ENCODE results near the gene AKAP13.
"Not testable (repeated sequence)": the region's sequence is repeated elsewhere in the genome, so short reads cannot be mapped to it uniquely, and the experiment has no call there.

AKAP13 gene

GRCh38 chr15:85484923-85485322, 104.5 kb downstream of the AKAP13 start:
- DNase-seq: not testable (repeated sequence)

- DNase-seq: peak; percentile 45
Measured at GRCh38 chr15:85485956-85486567, 105.7 kb downstream of the AKAP13 start.

DNA sequence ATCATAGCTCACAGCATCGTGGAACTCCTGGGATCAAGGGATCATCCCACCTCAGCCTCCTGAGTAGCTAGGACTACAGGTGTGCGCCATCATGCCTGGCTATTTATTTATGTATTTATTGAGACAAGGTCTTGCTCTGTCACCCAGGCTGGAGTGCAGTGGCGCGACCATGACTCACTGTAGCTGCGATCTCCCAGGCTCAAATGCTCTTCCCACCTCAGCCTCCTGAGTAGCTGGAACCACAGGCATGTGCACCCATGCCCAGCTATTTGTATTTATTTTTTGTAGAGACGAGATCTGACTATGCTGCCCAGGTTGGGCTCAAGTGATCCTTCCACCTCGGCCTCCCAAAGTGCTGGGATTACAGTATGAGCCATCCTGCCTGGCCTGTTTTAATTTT, 107.4 kb downstream of the AKAP13 start:
- DNase-seq: not testable (repeated sequence)

DNA sequence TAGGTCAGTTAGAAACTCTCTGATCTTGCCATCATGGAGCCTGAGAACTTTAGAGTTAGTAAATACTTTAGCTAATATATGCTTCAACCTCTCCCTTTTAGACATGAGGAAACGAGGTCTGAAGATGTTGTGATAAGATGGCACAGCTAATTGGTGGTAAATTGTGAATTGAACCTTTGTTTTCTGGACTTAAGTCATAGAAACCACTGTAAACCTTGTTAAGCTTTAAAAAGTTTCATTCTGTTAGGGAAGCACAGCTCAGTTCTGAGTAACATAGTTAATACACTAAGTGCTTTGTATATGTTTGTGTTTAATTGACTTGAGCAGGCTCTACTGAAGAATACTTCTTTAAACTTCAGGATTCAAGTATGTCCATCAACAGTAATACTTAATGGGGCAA, 108.6 kb downstream of the AKAP13 start:
- no peak for DNase-seq

DNA sequence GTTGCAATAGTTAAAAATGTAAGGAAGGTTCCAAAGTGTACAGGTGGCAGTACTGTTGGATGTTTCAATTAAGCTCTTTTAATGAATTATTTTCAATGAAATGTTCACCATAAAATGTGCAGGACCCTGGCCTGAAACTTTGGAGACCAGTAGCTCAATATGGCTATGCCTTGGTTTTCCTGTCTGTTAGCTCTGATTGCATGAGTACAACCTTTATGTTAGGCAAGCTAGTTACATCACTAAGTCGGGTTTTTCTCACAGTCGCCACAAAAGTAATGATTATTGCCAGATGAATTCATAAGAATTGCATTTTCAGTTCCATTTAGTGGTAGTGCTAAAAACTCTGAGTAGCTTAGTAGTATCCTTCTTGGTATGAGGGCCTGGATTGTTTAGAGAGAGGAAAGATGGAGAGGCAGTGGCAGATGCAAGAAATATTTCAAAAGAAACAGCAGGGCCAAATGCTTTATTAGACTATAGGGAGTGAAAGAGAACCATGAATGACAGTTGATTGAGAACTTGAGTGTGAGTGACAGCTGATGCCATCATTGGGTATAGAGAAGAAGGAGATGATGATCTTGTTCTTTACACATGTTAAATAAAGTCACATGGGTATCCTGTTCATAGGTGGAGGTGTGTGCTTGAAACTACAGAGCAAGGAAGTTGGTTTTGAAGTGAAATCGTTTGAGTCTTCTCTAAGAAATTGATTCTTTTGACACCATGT, 109.5 kb downstream of the AKAP13 start:
- no peak for DNase-seq

- DNase-seq: no peak
Measured at GRCh38 chr15:85490856-85491255, 110.5 kb downstream of the AKAP13 start.

DNA sequence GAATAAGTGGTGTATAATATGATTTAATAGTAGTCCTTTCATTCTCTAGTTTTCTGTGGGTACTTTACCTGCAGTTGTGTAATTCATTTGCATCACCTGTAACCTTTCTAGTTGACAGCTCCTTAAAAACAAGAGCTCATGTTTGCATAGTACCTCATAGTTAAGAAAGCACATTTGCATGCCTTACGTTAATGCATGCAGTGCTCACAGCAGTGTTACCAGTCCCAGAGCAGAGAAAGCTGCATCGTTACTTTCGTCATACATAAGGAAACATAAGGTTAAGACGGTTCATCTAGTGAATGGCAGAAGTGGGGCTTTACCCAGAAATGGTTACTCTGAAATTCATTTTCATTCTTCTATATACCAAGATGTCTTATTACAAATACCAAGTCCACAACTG, 111.3 kb downstream of the AKAP13 start:
- DNase-seq: no peak

GRCh38 chr15:85492406-85492805, 112.0 kb downstream of the AKAP13 start:
- no peak for DNase-seq

DNA sequence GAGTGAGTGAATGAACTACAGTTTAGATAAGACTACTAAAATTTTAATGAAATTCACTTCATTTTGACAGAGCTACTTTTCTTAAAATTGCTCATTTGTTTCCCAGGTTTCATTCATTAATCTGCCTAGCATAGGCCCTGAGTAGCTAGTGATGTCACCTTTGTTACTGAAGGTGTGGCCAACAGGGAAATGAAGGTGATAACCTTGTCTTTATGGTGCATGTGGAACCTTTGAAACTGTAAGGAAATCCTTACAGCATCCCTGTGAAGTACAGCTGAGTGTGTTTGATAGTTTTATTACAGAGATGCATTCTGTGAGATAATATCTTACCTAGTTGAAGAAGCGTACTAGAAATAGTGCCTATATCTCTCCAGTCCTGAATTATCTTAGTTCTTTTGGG, 112.9 kb downstream of the AKAP13 start:
- no peak for DNase-seq

GRCh38 chr15:85494048-85494777, 113.8 kb downstream of the AKAP13 start:
- DNase-seq: no peak

GRCh38 chr15:85495096-85495495, 114.7 kb downstream of the AKAP13 start:
- no peak for DNase-seq

- no peak for DNase-seq
Measured at GRCh38 chr15:85495544-85495943, 115.1 kb downstream of the AKAP13 start.

GRCh38 chr15:85496151-85496550, 115.7 kb downstream of the AKAP13 start:
- no peak for DNase-seq

DNA sequence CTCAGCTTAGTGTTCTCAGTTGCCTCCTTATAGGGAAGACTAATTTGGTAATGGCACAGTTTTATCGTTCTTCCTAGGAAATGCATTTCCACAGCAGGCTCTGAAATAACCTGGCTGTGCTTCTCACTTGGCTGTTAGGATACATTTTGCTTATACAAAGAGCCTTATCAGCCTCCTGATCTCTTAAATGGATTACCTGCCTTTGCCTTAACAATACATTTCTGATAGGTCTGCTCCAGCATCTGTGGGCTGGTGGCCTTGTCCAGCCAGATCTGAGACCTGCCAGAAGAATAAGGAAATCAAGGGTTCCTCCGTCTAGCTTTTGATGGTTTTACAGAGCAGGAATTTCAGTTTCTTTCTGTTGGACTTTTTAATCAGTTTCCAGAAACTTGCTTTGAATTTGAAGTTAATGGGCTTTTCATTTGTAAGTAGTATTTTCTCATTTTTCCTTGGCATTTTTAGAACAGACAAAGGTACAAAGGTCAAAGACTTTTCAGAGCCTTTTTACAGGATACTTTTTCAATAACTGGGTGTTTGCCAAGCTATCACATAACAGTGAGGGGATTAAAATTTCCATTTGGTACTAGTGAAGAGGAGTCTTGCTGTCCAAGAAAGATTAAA, 116.3 kb downstream of the AKAP13 start:
- no peak for DNase-seq

DNA sequence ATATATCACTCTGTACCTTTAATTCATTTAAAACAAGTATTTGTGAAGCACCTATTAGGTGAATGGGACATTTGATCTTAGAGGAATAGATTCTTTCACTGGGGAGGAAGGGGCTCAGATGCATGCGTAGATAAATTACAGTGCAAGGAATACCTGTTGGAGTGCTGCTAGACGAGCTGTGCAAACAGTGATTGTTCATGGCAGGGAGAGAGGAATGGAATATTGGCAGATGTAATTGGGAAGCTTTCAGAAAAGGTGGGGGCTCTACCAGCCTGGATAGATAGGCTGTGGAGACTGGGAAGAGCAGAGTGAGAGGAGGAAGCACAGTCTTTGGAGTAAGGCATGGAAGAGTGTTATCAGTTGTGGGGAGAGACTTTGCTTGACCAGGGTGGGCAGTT, 116.8 kb downstream of the AKAP13 start:
- DNase-seq: no peak

GRCh38 chr15:85498471-85498870, 118.1 kb downstream of the AKAP13 start:
- no peak for DNase-seq

GRCh38 chr15:85499371-85499887, 119.0 kb downstream of the AKAP13 start:
- no peak for DNase-seq

DNA sequence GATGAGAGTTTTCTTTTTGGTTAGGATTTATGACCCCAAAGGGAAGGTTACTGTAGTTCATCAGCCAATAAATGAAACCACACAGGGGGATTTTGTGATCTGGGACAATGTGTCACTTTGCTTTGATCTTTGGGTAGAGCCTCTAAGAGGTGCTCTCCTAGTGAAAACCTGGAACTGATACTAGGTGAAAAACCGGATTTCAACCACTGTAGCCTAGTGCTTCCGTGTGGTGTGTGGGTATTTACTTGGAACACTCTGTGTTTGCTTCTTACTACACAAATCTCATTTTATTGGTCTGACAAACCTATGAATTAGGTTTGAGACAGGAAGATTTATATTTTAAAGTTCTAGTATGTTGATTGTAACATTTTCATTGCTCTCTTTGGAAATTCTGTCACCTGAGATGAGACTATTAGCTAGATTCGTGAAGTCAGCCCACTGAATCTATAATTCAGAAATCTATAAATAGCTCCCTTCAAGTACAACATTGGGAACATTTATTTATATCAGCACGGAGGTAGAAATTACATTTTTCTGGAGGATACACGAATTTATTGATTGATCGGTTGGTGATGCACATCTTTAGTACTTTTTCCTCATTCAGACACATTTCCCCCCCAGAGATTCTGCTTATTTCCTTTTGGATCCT, 119.8 kb downstream of the AKAP13 start:
- DNase-seq: no peak

DNA sequence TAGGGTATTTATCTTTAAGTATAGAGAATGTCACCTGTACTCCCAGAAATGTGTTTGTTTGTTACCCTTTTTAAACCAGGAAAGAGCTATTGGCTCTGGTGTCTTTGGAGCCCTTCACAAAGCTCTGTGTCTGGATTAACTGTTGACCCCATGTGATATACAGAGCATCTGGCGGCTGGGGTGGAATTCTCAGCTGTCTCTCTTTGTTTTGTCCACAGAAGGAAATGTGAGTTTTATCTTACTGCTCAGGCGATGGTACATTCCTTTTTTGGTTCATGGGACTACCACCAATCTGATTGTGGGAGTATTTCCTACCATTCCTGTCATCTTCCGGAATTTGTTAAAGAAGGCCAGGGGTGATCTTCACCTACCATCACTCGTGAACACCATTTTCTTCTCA, 120.3 kb downstream of the AKAP13 start:
- DNase-seq: no peak

- no peak for DNase-seq
Measured at GRCh38 chr15:85501574-85501973, 121.2 kb downstream of the AKAP13 start.

DNA sequence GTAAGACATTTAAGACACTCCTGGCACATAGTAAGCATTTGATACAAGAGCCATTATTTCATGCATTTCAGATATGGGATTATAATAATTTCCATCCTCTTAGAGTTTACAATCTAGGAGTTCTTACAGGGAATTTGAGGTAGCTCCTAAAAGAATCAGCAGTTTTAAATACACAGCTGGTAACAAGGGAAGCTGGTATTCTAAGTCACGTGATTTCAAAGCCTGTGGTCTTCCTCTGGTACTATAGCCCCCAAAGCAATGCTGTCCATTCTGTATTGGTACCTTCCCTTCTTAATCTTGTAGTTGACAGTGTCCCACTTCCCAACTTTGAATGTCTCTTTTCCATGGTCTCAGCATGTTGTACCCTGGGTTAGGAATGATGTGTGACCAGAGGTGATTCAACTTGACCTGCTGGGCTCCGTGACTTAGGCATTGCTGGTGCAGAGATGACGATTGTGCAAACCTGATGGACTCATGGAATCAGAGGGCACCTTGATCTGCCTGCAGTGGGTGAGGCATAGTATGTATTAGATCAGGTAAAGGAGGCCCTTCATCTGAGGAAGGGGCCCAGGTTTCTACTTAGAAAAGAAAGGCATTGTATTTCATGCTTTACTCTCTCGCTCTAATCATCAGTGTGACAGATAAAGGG, 122.9 kb downstream of the AKAP13 start:
- no peak for DNase-seq
